ENCODE data around the gene AGBL4.
"Not testable (repeated sequence)": the region's sequence is repeated elsewhere in the genome, so short reads cannot be mapped to it uniquely, and the experiment has no call there.

AGBL4 gene

DNA sequence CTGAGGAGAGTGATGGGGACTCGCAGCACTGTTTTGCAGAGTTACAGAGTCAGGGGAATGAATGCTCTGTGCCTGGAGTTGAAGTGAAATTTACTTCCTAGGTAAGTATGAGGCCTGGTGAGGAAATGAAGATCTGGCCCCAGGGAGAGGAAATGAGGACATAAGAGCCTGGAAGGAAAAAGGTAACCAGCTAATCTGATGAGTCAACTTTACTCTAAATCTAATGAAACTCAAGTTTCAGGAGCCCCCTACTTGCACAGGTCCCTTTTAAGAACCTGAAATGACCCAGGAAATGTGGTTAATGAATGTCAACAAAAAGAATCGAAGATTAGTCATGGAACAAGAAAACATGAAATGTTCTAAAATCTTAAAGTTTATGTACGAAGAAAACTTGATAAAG, 599.0 kb downstream of the AGBL4 start:
- DNase-seq (ENCODE audit: low read depth): no peak

DNA sequence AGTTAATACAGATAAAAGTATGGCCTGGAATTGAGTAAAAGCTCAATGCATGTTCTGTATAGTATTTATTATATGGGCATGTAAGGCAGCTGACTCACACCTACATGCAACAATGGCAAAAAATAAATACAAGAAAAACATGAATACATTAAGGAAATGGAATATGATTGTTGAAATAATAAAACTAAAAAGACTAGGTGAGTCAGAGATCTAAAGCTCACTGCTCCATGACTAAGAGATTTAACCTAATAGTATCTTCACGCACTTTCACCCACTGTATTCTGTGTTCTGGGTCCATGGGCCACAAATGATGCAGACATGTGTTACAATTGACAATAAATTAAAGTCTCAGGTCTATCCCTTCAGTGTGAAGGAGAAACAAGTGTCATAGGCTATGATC, 607.0 kb downstream of the AGBL4 start:
- DNase-seq (ENCODE audit: low read depth): no peak

DNA sequence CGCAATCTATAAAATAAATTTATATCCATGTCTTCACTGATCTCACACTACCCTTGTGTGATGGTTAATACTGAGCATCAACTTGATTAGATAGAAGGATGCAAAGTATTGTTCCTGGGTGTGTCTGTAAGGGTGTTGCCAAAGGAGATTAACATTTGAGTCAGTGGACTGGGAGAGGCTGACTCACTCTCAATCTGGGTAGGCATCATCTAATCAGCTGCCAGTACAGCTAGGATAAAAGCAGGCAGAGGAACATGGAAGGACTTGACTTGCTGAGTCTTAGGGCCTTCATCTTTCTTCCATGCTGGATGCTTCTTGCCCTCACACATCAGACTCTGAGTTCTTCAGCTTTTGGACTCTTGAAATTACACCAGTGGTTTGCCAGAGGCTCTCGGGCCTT, 615.4 kb downstream of the AGBL4 start:
- no peak for DNase-seq (ENCODE audit: low read depth)

DNA sequence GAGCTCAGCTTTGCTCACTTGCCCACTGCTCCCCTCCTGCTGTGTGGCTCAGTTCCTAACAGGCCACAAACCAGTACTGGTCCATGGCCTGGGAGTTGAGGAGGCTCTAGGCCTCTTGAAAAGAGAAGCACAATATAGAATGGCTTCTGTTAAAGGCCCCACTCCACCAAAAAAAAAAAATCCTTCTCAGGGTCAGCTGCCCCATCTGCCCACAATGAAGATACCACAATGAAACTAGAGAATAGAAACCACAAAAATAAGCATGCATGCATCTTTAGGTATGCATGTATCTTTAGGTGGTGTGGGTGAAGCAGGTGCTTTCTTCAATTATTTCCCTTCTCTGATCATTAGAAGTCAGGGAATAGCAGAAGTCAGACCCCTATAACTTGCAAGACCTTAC, 626.7 kb downstream of the AGBL4 start:
- no peak for DNase-seq (ENCODE audit: low read depth)

GRCh38 chr1:49394200-49394599, 629.6 kb downstream of the AGBL4 start:
- no peak for DNase-seq (ENCODE audit: low read depth)

DNA sequence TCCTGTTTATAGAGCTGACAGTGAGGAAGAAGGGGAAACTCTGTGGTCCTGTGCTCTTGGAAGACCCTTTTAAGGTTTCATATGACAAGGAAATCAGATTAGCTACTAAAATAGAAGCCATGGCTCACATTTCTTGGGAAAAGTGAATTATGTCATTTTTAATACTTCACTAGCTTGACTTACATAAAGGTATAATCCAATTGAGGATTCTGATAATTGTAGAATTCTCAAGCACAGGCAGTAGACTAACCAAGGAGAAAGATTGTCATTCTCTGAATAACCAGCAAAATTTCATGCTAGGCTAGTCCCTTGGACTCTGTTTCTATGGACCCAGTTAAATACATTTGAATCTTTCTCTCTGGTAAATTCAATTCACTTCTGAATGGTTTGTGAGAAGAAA, 634.1 kb downstream of the AGBL4 start:
- DNase-seq (ENCODE audit: low read depth): no peak

DNA sequence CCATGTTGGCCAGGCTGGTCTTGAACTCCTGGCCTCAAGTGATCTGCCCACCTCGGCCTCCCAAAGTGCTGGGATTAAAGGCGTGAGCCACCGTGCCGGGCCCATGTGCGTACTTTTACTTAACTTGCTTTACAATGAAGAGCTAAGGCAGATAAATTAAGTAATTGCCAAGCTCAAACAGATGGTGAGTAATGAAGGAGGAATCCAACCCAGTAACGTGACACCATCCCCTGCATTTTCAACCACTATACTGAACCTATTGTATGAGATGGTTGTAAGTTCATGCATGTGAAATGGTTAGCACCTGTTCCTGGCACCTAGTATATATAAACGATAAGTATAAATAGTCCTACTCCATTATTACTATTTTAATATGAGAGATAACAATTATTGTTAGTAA, 659.1 kb downstream of the AGBL4 start:
- no peak for DNase-seq (ENCODE audit: low read depth)

DNA sequence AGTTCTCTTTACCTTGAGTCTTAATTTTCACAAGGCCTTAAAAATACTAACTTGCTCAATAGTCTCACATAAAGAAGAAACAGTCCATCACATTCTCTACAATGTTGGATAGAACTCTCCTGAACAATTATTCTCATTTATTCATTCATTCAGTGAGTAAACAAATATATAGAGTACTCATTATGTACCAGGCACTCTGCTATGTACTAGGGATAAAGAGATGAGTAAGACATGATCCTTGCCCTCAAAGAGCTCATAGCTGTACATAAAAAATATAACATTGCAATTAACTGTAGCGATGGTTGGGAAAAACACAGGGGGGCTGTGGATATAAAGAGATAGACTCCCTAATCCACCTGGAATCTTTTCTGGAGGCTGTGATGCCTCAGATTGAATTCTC, 660.1 kb downstream of the AGBL4 start:
- no peak for DNase-seq (ENCODE audit: low read depth)

DNA sequence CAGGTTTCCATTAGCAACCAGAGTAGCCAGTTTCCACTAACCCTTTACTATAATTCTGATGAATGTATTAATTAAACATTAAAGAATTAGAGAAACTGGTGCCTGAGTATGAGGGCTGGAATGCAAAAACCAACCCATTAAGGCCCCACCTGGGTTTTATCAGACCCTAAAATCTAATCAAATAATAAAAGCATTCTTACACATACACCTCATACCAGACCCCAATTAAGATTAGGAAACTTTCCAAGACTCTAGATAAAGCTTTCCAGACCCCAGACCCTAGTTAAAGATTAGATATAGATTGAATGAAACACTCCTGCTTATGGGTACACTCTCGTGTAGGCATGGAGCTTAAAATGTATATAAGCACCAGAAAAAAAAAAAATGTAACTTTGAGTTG, 665.7 kb downstream of the AGBL4 start:
- DNase-seq (ENCODE audit: low read depth): no peak

DNA sequence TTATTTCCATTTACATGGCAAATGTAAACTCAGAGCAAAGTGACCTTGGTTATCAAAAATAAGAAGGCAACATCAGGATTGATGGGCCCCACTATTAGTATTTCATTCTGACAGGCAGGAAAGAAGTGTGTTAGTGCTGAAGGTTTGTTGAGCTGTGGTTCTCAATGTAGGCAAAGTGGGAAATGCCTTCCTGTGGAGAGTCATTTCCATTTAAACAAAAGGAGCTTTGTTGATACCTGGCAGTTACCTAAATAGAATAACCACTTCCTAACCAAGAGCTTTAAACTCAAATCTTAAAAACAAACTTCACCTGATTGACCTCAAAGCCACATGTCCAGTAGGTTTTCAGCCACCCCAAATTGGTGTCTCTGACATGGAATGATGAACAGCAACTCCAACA, 667.2 kb downstream of the AGBL4 start:
- no peak for DNase-seq (ENCODE audit: low read depth)

GRCh38 chr1:49351768-49352167, 672.0 kb downstream of the AGBL4 start:
- no peak for DNase-seq (ENCODE audit: low read depth)

- DNase-seq (ENCODE audit: low read depth): no peak
Observed at GRCh38 chr1:49346767-49347349, 676.9 kb downstream of the AGBL4 start.

DNA sequence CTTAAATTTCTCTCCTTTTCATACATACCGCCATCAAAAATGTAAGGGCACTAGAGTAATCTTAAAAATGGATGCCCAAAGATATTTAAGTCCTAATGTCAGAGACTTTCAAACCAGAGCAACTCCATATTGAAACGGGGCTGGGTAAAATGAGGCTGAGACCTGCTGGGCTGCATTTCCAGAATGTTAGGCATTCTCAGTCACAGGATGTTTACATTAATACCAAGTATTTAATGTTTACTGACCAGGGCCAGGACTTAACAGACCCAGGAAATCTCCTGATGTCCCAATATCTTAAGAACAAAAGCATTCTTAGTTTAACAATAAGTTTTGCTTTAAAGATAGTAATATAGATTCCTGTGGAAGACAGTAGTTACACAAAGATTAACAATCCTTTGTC, 683.2 kb downstream of the AGBL4 start:
- no peak for DNase-seq (ENCODE audit: low read depth)

- no peak for DNase-seq (ENCODE audit: low read depth)
Observed at GRCh38 chr1:49339043-49339442, 684.7 kb downstream of the AGBL4 start.

GRCh38 chr1:49337251-49337650, 686.5 kb downstream of the AGBL4 start:
- DNase-seq (ENCODE audit: low read depth): no peak

- no peak for DNase-seq (ENCODE audit: low read depth)
Observed at GRCh38 chr1:49333906-49334305, 689.8 kb downstream of the AGBL4 start.

GRCh38 chr1:49331066-49331852, 692.5 kb downstream of the AGBL4 start:
- DNase-seq (ENCODE audit: low read depth): no peak

- no peak for DNase-seq (ENCODE audit: low read depth)
Observed at GRCh38 chr1:49323925-49324540, 699.7 kb downstream of the AGBL4 start.

GRCh38 chr1:49320493-49320892, 703.3 kb downstream of the AGBL4 start:
- not testable (repeated sequence) for DNase-seq (ENCODE audit: low read depth)

GRCh38 chr1:49319426-49319963, 704.3 kb downstream of the AGBL4 start:
- DNase-seq (ENCODE audit: low read depth): no peak

GRCh38 chr1:49318218-49318617, 705.5 kb downstream of the AGBL4 start:
- no peak for DNase-seq (ENCODE audit: low read depth)

DNA sequence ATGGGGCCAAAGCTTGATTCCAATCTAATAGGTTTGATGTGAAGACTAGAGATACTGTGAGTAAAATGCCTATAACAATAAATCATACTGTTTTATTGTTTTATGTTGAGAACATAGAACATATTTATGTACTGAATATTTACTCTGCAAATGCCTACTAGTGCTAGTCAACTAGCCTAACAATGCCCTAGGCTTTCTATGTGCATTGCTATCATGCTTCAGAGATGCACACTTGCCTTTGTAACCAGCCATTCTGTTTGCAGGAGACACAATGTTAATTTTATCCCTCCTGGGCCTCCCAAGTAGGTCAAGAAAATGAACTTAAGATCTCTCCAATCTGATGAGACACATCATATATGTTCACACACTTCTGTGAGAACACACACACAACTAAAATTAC, 716.3 kb downstream of the AGBL4 start:
- DNase-seq (ENCODE audit: low read depth): no peak

- DNase-seq (ENCODE audit: low read depth): no peak
Observed at GRCh38 chr1:49306507-49307070, 717.2 kb downstream of the AGBL4 start.

All from CMK (cell line).